ENCODE data around the gene RUBCNL. TPM values are rescaled to one million over a fixed set of nuclear protein-coding genes. Genes with fewer than 3 reads are reported as not detected.

Gene RUBCNL
- total and polyA plus RNA-seq, 2 donors (not counting 3 experiments of a cell fraction or from before 2014, with no cell fraction given): not detected

DNA sequence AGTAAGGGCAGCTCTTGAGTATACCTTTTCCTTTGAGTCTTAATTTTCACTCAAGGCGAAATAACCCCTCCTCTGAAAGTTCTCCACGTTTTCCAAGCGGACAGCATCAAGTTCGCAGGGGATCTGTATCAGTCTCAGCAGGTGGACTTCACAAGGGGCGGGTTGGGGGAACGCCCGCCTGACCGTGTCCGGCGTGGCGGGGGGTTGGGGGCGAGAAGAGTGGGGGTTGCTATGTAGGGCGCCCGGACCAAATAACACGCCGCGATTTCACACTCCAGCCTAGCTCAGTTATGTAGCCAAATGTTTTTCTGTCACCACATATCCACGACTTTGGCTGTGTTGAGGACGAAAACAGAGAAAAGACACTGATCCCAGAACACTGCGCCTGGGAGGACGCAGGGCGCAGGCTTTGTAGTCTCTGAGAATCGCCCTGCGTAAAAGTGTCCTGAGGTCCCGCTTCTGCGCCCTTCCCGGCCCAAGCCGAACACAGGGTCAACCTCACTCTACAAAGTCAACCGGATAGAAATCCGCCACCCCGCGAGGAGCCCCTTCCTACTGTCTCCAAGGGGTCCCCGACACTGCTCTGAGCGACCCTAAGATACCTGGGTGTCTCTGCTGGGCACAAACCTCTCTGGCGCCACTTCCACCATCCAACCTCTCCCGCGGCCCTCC lies 524 bp downstream of the RUBCNL start:
- TF ChIP-seq POLR2AphosphoS5 (IDR thresholded peaks at IDR 0.05; ENCODE audit: insufficient read depth, low read depth, low read length): no peak
- TF ChIP-seq EZH2 (IDR thresholded peaks at IDR 0.05; ENCODE audit: borderline replicate concordance, low read depth, low read length, severe bottlenecking): peak; percentile 84
- Histone ChIP-seq H3K9me1 (replicated peaks; ENCODE audit: control insufficient read depth, extremely low read depth, insufficient read depth, low read length) (no peaks in the 10 kb centered on the region), H2AFZ (ENCODE audit: low read depth, low read length) (no peak overlapping the region), H3K4me3 (replicated peaks in 1 of 3; ENCODE audit: insufficient read depth in 1 of 3, low read depth in 1 of 3, low read length in 3 of 3) (no peak overlapping the region), H3K79me2 (ENCODE audit: control insufficient read depth, insufficient read depth, low read length) (no peaks in the 10 kb centered on the region), H3K4me1 (ENCODE audit: control insufficient read depth, extremely low read depth, insufficient read depth, low read length) (no peaks in the 10 kb centered on the region), H3K36me3 (ENCODE audit: control insufficient read depth in 2 of 2, extremely low read depth in 1 of 2, insufficient read depth in 2 of 2, low read length in 2 of 2) (no peaks in the 10 kb centered on the region), H3K9ac (replicated peaks; ENCODE audit: extremely low read depth, insufficient read depth, low read length) (no peak overlapping the region), H4K20me1 (replicated peaks; ENCODE audit: control insufficient read depth, extremely low read depth, insufficient read depth, low read length) (no peaks in the 10 kb centered on the region), H3K27ac (ENCODE audit: insufficient read depth, low read depth, low read length) (no peak overlapping the region), H3K4me2 (ENCODE audit: insufficient read depth, low read length) (no peak overlapping the region), H3K9me3 (replicated peaks; ENCODE audit: control insufficient read depth, insufficient read depth, low read length) (no peaks in the 10 kb centered on the region), H3K27me3 (ENCODE audit: control insufficient read depth in 2 of 2, insufficient read depth in 2 of 2, low read length in 2 of 2) (peaks cover 21 to 34% of the 10 kb centered on the region in 2 experiments)
- CTCF ChIA-PET: no interaction called here
- POLR2A ChIA-PET: no interaction called here
- dilution Hi-C loops (cut with MboI; ENCODE audit: extremely low pct_ligation_motif_present, low sequenced_read_pairs) (no loop called here), intact Hi-C loops (cut with micrococcal nuclease) (no loop called here)
- no peak for DNase-seq (ENCODE audit: low read depth, low spot score)
- no TSS peak for BruUV-seq (replicated peaks)
- FAIRE-seq: no peak

DNA sequence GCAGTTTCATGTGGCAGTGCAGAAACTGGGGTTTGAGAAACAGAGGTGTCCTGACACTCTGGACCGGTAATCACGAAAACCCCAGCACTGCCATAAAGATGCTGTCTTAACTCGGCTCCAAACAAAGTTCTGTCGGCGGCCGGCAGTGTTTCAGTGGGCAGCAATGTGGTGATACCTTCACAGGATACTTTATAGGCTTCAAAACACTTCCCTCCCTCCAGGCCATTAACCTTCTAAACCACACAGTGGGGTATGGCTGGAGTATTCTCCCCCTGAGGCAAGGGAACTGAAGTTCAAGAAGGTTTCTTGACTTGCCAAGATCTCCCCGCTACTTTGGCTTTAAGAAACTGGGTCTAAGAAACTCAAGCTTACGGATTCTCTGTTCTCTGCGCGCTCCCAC lies 1.1 kb downstream of the RUBCNL start:
- H3K27me3 ChIP-seq (ENCODE audit: control insufficient read depth in 2 of 2, insufficient read depth in 2 of 2, low read length in 2 of 2): peaks cover 21 to 34% of the 10 kb centered on the region in 2 experiments
- no peak overlapping the region for H2AFZ ChIP-seq (ENCODE audit: low read depth, low read length)
- intact Hi-C loops (cut with micrococcal nuclease) (no loop called here), dilution Hi-C loops (cut with MboI; ENCODE audit: extremely low pct_ligation_motif_present, low sequenced_read_pairs) (no loop called here)
- no peaks in the 10 kb centered on the region for H3K79me2 ChIP-seq (ENCODE audit: control insufficient read depth, insufficient read depth, low read length)
- no peaks in the 10 kb centered on the region for H3K9me3 ChIP-seq (replicated peaks; ENCODE audit: control insufficient read depth, insufficient read depth, low read length)
- H3K4me3 ChIP-seq (replicated peaks in 1 of 3; ENCODE audit: insufficient read depth in 1 of 3, low read depth in 1 of 3, low read length in 3 of 3): no peak overlapping the region
- H3K9me1 ChIP-seq (replicated peaks; ENCODE audit: control insufficient read depth, extremely low read depth, insufficient read depth, low read length): no peaks in the 10 kb centered on the region
- TF ChIP-seq GATA2 (IDR thresholded peaks at IDR 0.05; ENCODE audit: insufficient read depth, insufficient read length, low read depth, low read length): no peak
- no peak for TF ChIP-seq POLR2AphosphoS5 (IDR thresholded peaks at IDR 0.05; ENCODE audit: insufficient read depth, low read depth, low read length)
- TF ChIP-seq, protein P1, sequence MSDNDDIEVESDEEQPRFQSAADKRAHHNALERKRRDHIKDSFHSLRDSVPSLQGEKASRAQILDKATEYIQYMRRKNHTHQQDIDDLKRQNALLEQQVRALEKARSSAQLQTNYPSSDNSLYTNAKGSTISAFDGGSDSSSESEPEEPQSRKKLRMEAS (IDR thresholded peaks at IDR 0.05; ENCODE audit: insufficient read depth, insufficient read length): no peak
- TF ChIP-seq JUN (IDR thresholded peaks at IDR 0.05; ENCODE audit: borderline replicate concordance, insufficient read depth, insufficient read length, low read depth): no peak
- no peak for TF ChIP-seq MYC (IDR thresholded peaks at IDR 0.05; ENCODE audit: low read depth, low read length)
- no peak for TF ChIP-seq EZH2 (IDR thresholded peaks at IDR 0.05; ENCODE audit: borderline replicate concordance, low read depth, low read length, severe bottlenecking)
- no peak for TF ChIP-seq FOS (IDR thresholded peaks at IDR 0.05; ENCODE audit: borderline replicate concordance, insufficient read depth, low read length)
- TF ChIP-seq, protein P2, sequence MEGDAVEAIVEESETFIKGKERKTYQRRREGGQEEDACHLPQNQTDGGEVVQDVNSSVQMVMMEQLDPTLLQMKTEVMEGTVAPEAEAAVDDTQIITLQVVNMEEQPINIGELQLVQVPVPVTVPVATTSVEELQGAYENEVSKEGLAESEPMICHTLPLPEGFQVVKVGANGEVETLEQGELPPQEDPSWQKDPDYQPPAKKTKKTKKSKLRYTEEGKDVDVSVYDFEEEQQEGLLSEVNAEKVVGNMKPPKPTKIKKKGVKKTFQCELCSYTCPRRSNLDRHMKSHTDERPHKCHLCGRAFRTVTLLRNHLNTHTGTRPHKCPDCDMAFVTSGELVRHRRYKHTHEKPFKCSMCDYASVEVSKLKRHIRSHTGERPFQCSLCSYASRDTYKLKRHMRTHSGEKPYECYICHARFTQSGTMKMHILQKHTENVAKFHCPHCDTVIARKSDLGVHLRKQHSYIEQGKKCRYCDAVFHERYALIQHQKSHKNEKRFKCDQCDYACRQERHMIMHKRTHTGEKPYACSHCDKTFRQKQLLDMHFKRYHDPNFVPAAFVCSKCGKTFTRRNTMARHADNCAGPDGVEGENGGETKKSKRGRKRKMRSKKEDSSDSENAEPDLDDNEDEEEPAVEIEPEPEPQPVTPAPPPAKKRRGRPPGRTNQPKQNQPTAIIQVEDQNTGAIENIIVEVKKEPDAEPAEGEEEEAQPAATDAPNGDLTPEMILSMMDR (IDR thresholded peaks at IDR 0.05; ENCODE audit: extremely low read depth in 1 of 2, insufficient read depth in 1 of 2, low read depth in 1 of 2, low read length in 2 of 2): no peak
- no peak for TF ChIP-seq POLR2A (IDR thresholded peaks at IDR 0.05; ENCODE audit: low read depth, low read length)
- CTCF ChIA-PET: no interaction called here
- no peak for DNase-seq (ENCODE audit: low read depth, low spot score)
- H3K9ac ChIP-seq (replicated peaks; ENCODE audit: extremely low read depth, insufficient read depth, low read length): no peak overlapping the region
- POLR2A ChIA-PET: no interaction called here
- FAIRE-seq: no peak
- BruUV-seq (replicated peaks): no TSS peak
- H3K36me3 ChIP-seq (ENCODE audit: control insufficient read depth in 2 of 2, extremely low read depth in 1 of 2, insufficient read depth in 2 of 2, low read length in 2 of 2): no peaks in the 10 kb centered on the region
- no peak overlapping the region for H3K27ac ChIP-seq (ENCODE audit: insufficient read depth, low read depth, low read length)
- H3K4me1 ChIP-seq (ENCODE audit: control insufficient read depth, extremely low read depth, insufficient read depth, low read length): no peaks in the 10 kb centered on the region
- no peak overlapping the region for H3K4me2 ChIP-seq (ENCODE audit: insufficient read depth, low read length)
- no peaks in the 10 kb centered on the region for H4K20me1 ChIP-seq (replicated peaks; ENCODE audit: control insufficient read depth, extremely low read depth, insufficient read depth, low read length)
